GM19240 (cell line): Measurements from ENCODE around the gene GNPDA2.
"Not testable (repeated sequence)": the region's sequence is repeated elsewhere in the genome, so short reads cannot be mapped to it uniquely, and the experiment has no call there.

Experiments used
- DNase-seq: peaks from one replicate; pipeline ENCODE4 v3.0.0; 2011; ENCODE audit warnings: low spot score; ENCODE audit not compliant: insufficient read length

GNPDA2 gene

DNA sequence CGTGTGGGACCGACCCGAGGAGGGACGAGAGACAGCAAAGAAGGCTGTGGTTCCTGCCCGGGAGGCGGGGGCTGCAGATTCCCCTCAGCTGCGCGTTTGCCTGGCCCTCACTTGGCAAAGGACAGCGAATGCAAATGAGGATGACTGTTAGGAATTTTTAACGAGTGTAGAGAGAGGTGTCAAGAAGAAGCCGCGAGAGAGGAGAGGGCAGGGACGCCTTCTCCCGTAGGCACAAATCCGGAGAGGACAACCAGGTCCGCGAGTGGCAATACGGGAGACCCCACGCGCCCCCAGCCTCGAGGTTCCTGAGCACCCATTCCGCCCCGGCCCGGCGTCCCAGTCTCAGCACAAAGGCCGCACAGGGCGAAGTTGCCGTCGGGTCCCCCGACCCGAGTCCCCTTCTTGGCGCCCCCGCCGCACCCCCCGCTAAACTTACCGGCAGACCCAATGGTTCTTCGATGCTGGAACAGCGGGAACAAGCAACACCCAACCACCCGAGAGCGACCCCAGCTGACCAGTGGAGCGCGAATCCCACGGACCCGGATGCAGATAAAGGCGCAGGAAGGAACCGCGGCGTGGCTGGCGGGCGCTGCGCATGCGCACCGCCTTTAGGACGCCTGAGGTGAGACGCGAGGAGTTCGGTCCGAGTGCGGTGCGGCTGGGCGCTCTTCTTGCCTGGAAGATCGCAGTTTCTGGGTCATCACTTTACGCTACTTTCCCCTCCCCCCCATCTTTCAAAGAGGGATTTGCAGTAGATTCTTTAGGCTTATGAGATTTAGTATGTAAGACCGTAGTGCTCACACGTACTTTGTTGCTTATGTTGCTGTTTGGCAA, at the start of gene GNPDA2:
Gene GNPDA2 (minus strand): TSS at position 519 of the 834 bp plus-strand sequence. CDS start 4,349 bp downstream, outside the sequence.
- peak; percentile 35 for DNase-seq

- no peak for DNase-seq
These were observed 46.0 kb upstream of the GNPDA2 start for GRCh38 chr4:44772340-44772739.

GRCh38 chr4:44771789-44772188, 45.4 kb upstream of the GNPDA2 start:
- DNase-seq, result no peak

DNA sequence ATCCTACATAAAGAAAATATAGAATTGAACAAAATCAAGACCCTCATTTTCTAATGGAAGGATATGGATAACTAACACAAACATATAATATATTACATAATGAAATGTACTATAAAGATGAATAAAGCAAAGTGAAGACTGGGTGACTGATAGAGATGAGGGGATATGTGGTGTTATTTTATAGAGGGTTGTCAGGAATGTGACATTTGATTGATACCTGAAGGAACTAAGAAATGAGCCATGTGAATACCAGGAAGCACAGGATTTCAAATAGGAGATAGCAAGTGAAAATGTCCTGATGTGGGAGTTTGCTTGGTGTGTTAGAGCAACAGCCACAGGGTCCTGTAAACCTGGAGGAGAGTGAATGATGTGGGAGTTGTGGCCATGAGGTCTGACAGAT, 40.1 kb upstream of the GNPDA2 start:
- DNase-seq, result no peak

DNA sequence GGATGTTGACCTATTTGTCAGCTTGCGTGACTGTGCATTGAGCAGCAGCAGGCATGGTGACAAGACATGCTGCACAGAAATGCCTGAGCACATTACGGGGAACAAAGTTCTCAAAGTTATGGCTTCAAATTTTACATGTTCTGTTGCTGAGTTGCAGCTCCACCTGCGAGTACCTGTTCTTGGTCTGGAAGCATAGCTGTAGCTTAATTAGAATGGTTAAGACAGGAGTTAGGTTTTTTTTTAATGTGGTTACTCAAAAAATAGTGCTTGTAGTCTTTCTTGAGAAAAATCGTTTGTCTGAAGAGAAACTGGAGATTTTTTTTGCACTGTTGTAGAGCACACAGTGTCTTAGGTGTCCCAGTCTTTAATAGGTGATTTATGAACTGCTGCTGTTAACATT, 38.8 kb upstream of the GNPDA2 start:
- no peak for DNase-seq

- no peak for DNase-seq
These were observed 35.0 kb upstream of the GNPDA2 start for GRCh38 chr4:44761306-44761705.

- no peak for DNase-seq
These were observed 34.0 kb upstream of the GNPDA2 start for GRCh38 chr4:44760142-44760898.

GRCh38 chr4:44756559-44756958, 30.2 kb upstream of the GNPDA2 start:
- DNase-seq, result no peak

- no peak for DNase-seq
These were observed 13.8 kb upstream of the GNPDA2 start for GRCh38 chr4:44740201-44740600.

GRCh38 chr4:44738615-44739014, 12.3 kb upstream of the GNPDA2 start:
- DNase-seq, result no peak

GRCh38 chr4:44736900-44737299, 10.5 kb upstream of the GNPDA2 start:
- DNase-seq, result no peak

DNA sequence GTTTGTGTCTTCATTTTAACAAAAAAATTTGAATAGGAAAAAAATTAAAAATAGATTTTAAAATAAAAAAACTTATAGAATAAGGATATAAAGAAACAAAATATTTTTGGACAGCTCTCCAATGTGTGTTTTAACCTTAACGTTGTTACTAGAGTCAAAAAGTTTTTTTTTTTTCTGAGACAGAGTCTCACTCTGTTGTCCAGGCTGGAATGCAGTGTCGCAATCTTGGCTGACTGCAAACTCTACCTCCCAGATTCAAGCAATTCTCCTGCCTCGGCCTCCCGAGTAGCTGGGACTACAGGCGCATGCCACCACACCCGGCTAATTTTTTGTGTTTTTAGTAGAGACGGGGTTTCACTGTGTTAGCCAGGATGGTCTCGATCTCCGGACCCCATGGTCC, 2.3 kb upstream of the GNPDA2 start:
- DNase-seq, result not testable (repeated sequence)

DNA sequence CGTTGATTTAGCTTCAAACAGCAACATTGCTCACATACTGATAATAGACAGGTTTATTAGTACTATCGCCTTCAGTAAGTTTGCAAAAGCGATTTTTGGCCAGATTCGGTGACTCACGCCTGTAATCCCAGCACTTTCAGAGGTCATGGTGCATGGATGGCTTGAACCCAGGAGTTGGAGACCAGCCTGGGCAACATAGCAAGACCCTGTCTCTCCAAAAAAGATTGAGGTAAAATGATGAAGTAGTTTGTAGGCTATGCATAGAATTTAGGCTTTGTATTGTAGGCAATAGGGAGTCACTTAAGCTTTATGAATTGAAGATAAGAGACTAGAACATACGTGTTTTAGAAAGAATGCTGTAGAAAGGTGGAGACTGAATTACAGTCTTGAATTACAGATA, 1.1 kb upstream of the GNPDA2 start:
- DNase-seq, result no peak

DNA sequence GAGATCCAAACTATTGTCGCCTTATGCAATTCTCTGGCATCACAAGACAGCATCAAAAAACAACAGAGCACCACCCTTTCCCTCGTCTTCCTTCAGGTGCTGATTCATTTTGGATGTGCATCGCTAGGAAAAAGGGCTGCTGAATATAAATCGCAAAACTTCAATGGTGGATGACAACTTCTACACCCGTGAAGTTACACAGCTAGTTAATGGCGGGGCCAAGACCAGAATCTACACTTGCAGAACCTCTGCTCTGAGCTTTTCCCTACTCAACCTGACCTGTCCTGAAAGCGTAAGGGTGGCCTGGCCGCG, 674 bp downstream of the GNPDA2 start:
- DNase-seq, result no peak

DNA sequence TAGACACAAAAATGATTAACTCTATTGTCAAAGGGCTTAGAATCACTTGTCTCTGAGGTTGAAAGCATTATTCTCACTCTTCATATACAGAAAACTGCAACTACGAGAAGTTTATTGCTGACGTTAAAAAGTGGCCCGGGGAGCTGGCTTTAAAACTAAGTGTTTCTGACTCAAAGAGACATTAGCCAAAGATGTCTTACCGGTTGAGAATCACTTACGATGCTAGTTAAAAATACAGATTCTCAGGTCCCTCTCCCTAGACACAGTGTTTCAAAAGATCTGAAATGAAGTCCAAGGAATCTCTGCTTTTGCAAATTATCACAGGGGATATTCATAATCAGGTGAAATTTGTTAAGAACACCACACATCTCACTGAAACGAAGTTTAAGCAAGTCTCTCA, 1.2 kb downstream of the GNPDA2 start:
- DNase-seq, result no peak

DNA sequence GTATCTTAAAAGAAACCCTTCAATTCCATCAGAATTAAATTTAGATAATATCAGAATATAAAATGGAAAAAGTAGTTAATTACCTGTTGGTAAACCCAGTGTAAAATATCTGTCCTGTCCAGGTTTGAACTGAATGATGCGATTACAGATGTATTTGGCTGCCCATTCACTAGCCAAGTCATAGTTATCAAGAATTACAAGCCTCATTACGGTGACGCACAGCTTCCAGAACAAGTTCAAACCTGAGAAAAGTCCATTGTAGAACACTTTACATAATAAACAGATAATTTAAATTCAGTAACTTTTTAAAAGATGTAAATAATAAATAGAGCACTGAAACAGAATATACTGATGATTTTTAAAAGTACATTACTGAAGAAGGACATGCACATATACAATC, 4.4 kb downstream of the GNPDA2 start:
- DNase-seq, result no peak

DNA sequence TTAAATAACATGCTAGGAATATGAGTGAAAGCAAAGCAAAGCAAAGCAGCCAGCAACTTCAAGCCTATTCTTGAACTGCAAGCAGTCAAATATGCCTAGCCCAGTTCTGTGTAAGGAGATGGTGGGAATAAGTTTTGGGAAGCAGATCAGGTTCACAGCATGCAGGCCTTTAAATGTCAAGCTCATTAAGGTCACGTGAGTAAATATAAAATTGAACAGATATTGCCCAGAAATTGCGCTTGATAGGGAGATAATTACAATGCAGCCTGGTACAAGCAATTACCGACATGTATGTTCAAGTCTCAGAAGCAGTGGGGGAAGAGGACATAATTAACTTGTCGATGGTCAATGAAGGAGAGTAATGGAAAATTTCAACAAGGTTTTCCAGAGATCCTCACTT, 6.0 kb downstream of the GNPDA2 start:
- no peak for DNase-seq

GRCh38 chr4:44716597-44716996, 9.8 kb downstream of the GNPDA2 start:
- no peak for DNase-seq

- no peak for DNase-seq
These were observed 13.2 kb downstream of the GNPDA2 start for GRCh38 chr4:44713125-44713524.

GRCh38 chr4:44704673-44705072, 21.7 kb downstream of the GNPDA2 start:
- DNase-seq, result no peak

DNA sequence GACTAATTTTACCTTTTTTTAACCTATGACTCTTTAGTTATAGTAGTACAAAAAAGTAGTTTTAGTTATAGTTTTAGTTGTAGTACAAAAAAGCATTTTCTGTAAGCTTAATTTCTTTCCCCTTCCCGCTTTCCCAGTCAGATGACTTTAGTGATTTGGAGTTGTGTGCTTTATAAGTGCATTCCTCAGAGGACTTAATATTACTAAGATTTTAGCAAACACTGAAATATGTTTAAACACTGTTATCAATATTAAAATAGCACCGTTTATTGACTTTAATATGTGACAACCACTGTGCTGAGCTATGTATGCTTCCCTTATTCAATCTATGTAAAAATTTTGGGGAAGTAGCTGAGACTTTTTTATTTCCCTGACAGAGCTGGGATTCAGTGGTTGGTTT, 25.3 kb downstream of the GNPDA2 start:
- no peak for DNase-seq

DNA sequence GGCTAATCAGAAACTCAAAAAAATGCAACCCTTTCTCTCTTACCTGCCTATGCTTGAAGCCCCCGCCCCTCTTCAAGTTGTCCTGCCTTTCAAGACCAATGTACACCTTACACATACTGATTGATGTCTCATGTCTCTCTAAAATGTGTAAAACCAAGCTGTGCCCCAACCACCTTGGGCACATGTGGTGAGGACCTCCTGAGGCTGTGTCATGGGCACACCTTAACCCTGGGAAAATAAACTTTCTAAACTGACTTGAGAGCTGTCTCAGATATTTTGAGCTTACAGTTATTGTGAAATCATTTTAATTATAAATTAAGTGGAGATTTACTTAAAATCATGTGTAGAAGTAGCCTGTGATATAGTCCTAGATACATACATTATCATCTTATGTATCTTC, 25.9 kb downstream of the GNPDA2 start:
- no peak for DNase-seq

- no peak for DNase-seq
These were observed 41.7 kb downstream of the GNPDA2 start for GRCh38 chr4:44684648-44685047.
